HFF-Myc (cell line): ENCODE results near the gene RHBDL1.

Source experiments
- DNase-seq: peaks from one replicate; pipeline ENCODE4 v3.0.0-alpha.2; 2011; ENCODE audit warnings: low read depth; ENCODE audit errors: extremely low read depth
- H3K4me3 ChIP-seq: replicated peaks from 2 replicates; pipeline ENCODE4 v1.5.1; 2011; ENCODE audit warnings: low read depth, mild to moderate bottlenecking, control low read depth, low read length
- TF ChIP-seq, protein P1 (sequence below): IDR thresholded peaks from 2 replicates; pipeline ENCODE4 v1.5.1; 2012; ENCODE audit warnings: mild to moderate bottlenecking, low read depth, low read length, control low read depth; ENCODE audit errors: missing control alignments

RHBDL1 gene

DNA sequence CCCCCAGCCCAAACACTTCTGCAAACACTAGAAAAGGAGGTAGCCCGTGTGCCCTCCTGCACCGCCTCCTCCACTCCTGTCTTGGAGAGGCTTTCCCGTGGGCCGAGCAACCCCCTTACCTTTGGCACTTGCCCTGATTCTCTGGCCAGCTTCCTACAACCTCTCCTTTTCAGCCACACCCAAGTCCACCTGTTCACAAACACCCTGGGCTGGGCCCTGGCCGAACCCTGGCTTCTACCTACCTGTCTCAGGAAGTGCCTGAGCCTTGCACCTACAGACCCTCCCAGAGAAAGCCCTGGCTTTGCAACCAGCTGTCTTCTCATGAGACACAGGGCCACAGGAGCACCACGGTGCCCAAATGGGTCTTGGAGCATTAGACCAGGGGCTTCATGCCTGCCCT, 43.5 kb downstream of the RHBDL1 start:
- TF ChIP-seq, protein P1, sequence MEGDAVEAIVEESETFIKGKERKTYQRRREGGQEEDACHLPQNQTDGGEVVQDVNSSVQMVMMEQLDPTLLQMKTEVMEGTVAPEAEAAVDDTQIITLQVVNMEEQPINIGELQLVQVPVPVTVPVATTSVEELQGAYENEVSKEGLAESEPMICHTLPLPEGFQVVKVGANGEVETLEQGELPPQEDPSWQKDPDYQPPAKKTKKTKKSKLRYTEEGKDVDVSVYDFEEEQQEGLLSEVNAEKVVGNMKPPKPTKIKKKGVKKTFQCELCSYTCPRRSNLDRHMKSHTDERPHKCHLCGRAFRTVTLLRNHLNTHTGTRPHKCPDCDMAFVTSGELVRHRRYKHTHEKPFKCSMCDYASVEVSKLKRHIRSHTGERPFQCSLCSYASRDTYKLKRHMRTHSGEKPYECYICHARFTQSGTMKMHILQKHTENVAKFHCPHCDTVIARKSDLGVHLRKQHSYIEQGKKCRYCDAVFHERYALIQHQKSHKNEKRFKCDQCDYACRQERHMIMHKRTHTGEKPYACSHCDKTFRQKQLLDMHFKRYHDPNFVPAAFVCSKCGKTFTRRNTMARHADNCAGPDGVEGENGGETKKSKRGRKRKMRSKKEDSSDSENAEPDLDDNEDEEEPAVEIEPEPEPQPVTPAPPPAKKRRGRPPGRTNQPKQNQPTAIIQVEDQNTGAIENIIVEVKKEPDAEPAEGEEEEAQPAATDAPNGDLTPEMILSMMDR, result no peak

DNA sequence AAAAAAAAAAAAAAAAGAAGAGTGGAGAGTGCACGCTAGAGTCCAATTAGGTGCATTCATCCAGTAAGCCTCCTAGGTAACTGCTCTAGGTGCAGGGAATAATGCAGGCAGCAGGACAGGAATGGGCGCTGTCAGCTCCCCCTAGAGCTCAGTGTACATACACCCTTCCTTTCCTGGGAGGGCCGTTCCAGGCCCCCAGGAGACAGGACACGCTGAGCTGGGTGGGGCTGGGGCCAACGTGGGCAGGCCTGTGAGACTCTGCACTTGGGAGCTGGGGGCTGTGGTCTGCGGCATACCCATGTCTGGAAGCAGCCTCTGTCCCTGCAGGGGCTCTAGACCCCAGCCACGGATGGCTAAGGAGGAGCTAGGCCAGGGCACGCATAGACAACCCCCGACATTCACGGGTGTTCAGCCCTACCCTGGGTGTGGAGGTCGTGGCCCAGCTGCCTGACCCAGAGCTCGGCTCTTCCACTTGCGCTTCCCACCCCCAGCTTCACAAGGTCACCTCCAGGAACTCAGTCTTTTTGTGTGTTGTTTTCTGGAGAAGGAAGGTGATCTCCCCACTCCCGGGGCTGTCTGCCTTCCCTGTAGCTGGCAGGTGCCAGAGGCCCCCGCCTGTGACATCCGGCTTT, 44.5 kb downstream of the RHBDL1 start:
- TF ChIP-seq, protein P1, result peak; percentile 30
- peak overlapping the region; percentile 73 for H3K4me3 ChIP-seq
- DNase-seq, result no peak

More for the DNA sequence above, 43.5 kb downstream of the RHBDL1 start:
- no peak for DNase-seq
- H3K4me3 ChIP-seq, result no peak overlapping the region

DNA sequence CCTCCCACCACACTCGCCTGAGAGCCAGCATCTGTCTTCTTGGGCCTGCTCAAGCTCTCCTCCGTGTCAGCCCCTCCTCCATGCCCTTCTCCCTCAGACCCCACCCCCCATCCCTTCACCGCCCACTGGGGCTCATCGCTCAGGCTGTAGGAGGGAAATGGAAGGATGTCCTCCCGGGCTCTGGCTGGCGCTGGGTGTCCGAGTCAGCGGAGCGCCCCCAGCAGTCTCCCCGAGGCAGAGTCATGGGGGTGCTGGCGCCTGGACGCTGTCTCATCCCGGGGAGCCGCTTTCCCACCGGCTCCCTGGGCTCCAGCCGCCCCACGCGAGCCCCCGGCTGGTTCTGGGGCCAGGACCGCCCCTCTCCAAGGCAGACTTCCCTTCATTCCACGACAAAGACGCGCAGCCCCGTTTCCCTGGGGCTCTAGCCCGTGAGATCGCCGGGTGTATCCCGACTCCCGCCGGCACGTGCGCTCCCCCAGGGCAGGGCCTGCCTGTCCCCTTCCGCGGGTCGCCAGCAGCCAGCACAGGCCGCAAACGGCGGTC, 45.0 kb downstream of the RHBDL1 start:
- TF ChIP-seq, protein P1, result peak; percentile 23
- peak overlapping the region; percentile 73 for H3K4me3 ChIP-seq
- no peak for DNase-seq

DNA sequence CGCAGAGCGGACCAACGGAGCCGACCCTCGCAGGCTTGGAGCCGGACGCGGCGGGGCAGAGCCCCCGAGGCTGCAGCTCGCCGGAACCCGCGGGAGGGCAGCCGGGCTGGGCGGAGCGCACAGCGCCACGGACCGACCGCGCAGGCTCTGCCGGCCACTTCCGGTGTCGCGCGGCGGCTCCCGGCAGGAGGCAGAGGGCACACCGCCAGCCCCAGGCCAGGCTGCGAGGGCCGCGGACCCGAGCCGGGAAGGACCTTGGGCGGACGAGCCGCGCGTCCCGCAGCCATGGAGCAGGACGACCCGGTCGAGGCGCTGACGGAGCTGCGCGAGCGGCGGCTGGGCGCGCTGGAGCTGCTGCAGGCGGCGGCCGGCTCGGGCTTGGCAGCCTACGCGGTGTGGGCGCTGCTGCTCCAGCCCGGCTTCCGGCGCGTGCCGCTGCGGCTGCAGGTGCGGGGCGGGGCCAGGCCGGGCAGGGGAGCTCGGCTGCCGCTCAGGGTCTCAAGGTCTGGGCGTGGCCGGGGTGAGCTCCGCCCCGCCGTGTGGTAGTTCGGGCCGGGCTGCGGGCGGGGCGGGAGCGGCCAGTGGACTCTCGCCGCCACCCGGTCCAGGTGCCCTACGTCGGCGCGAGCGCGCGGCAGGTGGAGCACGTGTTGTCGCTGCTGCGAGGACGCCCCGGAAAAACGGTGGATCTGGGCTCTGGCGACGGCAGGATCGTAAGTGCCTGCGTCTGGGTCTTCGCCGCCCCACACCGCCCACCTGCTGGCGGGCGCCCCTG, 45.7 kb downstream of the RHBDL1 start, which contains the start of gene ANTKMT:
Gene ANTKMT, plus strand, starts transcription at position 157 of the 775 bp plus-strand sequence. Its CDS starts 129 bp downstream, at position 286.
- TF ChIP-seq, protein P1, result no peak

DNA sequence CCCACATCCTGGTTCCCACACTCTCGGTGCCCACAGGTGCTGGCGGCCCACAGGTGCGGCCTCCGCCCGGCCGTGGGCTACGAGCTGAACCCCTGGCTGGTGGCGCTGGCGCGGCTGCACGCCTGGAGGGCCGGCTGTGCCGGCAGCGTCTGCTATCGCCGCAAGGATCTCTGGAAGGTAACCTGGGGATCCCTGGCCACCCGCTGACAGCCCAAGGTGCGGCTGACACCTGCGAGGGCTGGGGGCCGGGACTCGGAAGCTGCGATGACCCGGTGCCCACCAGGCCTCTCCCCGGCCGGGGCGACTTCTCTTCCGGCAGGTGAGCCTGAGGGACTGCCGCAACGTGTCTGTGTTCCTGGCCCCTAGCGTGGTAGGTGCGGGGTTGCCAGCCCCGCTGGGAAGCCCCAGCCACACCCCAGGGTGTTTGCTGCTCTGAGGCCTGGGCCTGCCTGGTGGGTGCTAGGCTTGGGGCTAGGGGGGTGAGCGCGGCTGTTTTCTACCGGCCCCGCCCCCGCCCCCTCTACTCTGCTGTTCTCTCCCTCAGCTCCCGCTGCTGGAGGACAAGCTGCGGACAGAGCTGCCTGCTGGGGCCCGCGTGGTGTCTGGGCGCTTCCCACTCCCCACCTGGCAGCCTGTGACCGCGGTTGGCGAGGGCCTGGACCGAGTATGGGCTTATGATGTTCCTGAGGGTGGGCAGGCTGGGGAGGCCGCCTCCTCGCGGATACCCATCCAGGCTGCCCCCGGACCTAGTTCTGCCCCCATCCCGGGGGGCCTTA, 46.5 kb downstream of the RHBDL1 start:
- peak overlapping the region; percentile 73 for H3K4me3 ChIP-seq
- DNase-seq, result no peak
- TF ChIP-seq, protein P1, result no peak

More for the DNA sequence above, 45.7 kb downstream of the RHBDL1 start, which contains the start of gene ANTKMT:
- peak within 1 kb of the TSS; percentile 73 for H3K4me3 ChIP-seq
- DNase-seq, result no peak

DNA sequence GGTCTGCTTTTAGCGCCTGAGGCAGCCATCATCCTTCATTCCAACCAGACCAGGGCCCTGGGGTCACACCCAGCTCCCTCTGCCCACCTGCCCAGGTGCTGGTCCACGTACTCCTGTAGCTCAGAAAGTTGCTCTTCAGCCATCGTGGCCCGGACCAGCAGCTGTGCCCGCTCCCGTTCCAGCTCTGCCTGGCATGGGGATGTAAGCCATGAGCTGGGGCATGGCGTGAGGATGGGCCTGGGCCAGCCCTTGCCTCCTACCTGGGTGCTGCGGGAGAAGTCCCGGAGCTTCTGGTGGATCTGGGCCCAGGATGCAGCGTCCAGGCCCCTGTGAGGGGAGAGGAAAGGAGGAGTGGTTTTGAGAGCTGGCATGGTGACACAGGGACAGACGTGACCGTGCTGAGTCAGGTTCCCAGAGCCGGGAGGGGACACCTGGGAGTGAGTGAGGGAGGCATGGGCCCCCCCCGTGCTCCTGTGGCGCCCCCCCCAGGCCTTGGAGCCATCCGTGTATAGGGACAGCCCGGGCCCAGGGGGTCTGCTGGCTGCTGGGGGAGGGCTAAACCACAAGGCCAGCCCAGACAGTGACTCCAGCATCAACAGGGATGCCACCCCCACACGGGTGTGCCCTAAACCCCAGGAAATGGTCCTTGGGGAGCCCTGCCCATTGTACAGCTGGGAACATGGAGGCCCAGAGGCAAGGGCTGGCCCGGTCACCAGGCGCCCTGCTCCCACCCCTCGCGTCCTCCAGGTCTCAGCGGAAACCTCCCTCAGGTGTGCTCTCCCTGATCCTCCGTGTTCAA, 47.6 kb downstream of the RHBDL1 start:
- TF ChIP-seq, protein P1, result no peak
- DNase-seq, result no peak
- H3K4me3 ChIP-seq, result no peak overlapping the region
